GM23248 (cell line): ENCODE results near the gene CD72. TPM values are rescaled to one million over a fixed set of nuclear protein-coding genes. Genes with fewer than 3 reads are reported as not detected.

Source experiments
- DNase-seq: peaks from one replicate; pipeline ENCODE4 v3.0.0-alpha.2; 2015
- H2AFZ ChIP-seq: fragments of 200-600 bp; sonication (generic); 2 replicates; pipeline ENCODE4 v1.6.1; 2016; ENCODE audit warnings: antibody characterized with exemption
- H3F3A ChIP-seq: fragments of 200-600 bp; sonication (generic); 2 replicates; pipeline ENCODE4 v1.6.1; 2016; ENCODE audit warnings: mild to moderate bottlenecking, antibody characterized with exemption, mixed run types; ENCODE audit not compliant: insufficient read depth
- H3K27ac ChIP-seq: fragments of 200-600 bp; sonication (generic); 2 replicates; pipeline ENCODE4 v1.5.1; 2016; ENCODE audit warnings: mild to moderate bottlenecking
- H3K27me3 ChIP-seq: fragments of 200-600 bp; sonication (generic); replicated peaks from 2 replicates; pipeline ENCODE4 v1.6.1; 2016; ENCODE audit warnings: mild to moderate bottlenecking; ENCODE audit not compliant: insufficient read depth
- H3K36me3 ChIP-seq: fragments of 200-600 bp; sonication (generic); 2 replicates; pipeline ENCODE4 v1.6.1; 2016; ENCODE audit warnings: low read depth, mild to moderate bottlenecking
- H3K4me1 ChIP-seq: fragments of 200-600 bp; sonication (generic); 2 replicates; pipeline ENCODE4 v1.6.1; 2016; ENCODE audit warnings: mild to moderate bottlenecking; ENCODE audit not compliant: insufficient read depth
- H3K4me2 ChIP-seq: fragments of 200-600 bp; sonication (generic); one replicate; pipeline ENCODE4 v1.6.1; 2016; ENCODE audit warnings: mild to moderate bottlenecking; ENCODE audit not compliant: unreplicated experiment
- H3K4me3 ChIP-seq: fragments of 200-600 bp; sonication (generic); 2 replicates; pipeline ENCODE4 v1.5.1; 2016; ENCODE audit warnings: mild to moderate bottlenecking
- H3K79me2 ChIP-seq: fragments of 200-600 bp; sonication (generic); 2 replicates; pipeline ENCODE4 v1.6.1; 2016; ENCODE audit warnings: mild to moderate bottlenecking; ENCODE audit not compliant: insufficient read depth
- H3K9ac ChIP-seq: fragments of 200-600 bp; sonication (generic); 2 replicates; pipeline ENCODE4 v1.6.1; 2016; ENCODE audit warnings: mild to moderate bottlenecking
- H3K9me2 ChIP-seq: fragments of 200-600 bp; sonication (generic); 2 replicates; pipeline ENCODE4 v1.6.1; 2016; ENCODE audit warnings: mixed run types, mild to moderate bottlenecking, moderate library complexity; ENCODE audit not compliant: insufficient read depth
- H3K9me3 ChIP-seq: fragments of 200-600 bp; sonication (generic); one replicate; pipeline ENCODE4 v1.6.1; 2017; ENCODE audit warnings: low read depth
- H4K20me1 ChIP-seq: fragments of 200-600 bp; sonication (generic); 2 replicates; pipeline ENCODE4 v1.6.0; 2016; ENCODE audit not compliant: insufficient read depth
- EZH2 ChIP-seq: fragments of 200-600 bp; sonication (generic); IDR thresholded peaks from 2 replicates; pipeline ENCODE4 v1.6.1; 2018; ENCODE audit warnings: antibody characterized with exemption, mild to moderate bottlenecking; ENCODE audit not compliant: insufficient read depth, poor library complexity, severe bottlenecking
- EZH2phosphoT487 ChIP-seq: fragments of 200-600 bp; sonication (generic); IDR thresholded peaks from 2 replicates; pipeline ENCODE4 v1.6.1; 2018; ENCODE audit warnings: antibody characterized with exemption, moderate library complexity, mild to moderate bottlenecking, low read depth; ENCODE audit not compliant: insufficient read depth
- WGBS, 2 experiments: methylation state at CpG; one replicate each; pipeline ENCODE4 v1.1.6; 2015 to 2017; ENCODE audit warnings: low lambda C conversion rate in 2 of 2, low coverage in 1 of 2; ENCODE audit errors: missing lambda C conversion rate in 2 of 2; 5-methylcytosine and 5-hydroxymethylcytosine counted together
- in situ Hi-C: fragments of 300-500 bp; cut with MboI; formaldehyde crosslinking; loops from 2 replicates; pipeline ENCODE4 v1.15.0; 2020
- polyA plus RNA-seq: library from polyadenylated mRNA; unstranded; fragments of >200 nt; fragmentation: Nextera tagmentation; extraction: Ambion mirVana; gene quantifications from 2 replicates; pipeline ENCODE4 v1.2.1, GENCODE V29; 2016
- total RNA-seq: library from RNA; depleted of rRNA; stranded (reverse); fragments of >200 nt; shearing (Covaris generic); gene quantifications from 2 replicates; pipeline ENCODE4 v1.2.3, GENCODE V29; 2014

Gene CD72
- total and polyA plus RNA-seq, 2 experiments from 2014 or later = 1.6 to 3.9 TPM

DNA sequence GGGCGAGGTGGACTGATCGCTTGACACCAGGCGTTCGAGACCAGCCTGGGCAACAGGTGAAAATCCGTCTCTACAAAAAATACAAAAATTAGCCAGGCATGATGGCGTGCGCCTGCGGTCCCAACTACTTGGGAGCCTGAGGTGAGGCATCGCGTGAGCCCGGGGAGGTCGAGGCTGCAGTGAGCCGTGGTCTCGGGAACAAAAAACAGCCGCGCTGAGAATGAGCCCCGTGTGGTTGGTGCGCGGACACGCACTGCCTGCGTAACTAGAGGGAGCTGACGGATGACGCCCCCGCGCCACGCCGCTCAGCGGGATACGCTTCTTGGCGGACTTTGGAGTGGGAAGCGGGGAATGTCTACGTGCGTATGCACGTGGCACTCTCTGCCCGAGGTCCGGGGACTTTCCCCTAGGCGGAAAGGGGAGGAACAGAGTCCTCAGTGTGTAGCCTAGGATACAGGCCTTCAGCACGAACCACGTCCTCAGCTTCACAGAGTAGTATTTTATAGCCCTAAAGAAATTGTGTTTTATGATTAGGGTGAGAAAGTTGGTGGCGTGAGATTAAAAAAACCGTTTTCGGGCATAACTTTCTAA, 39.4 kb upstream of the CD72 start, which contains the start of gene RMRP:
TSS of gene RMRP (minus strand) at position 474 of the 591 bp plus-strand sequence.
- H3K4me3 ChIP-seq = peak within 1 kb of the TSS; percentile 90
- in situ Hi-C loops = no loop called here
- peaks cover 18% of the 10 kb centered on the region; the same call in 1 of the 2 replicates for H3K79me2 ChIP-seq
- peaks cover 5% of the 10 kb centered on the region; the same call in 1 of the 2 replicates for H3K36me3 ChIP-seq
- peaks cover 31% of the 10 kb centered on the region for H3F3A ChIP-seq
- H3K27me3 ChIP-seq = no peaks in the 10 kb centered on the region
- peak within 1 kb of the TSS; percentile 98 for H3K27ac ChIP-seq
- peak within 1 kb of the TSS; percentile 78 for H2AFZ ChIP-seq
- H3K9ac ChIP-seq = peak within 1 kb of the TSS; percentile 89
- H3K4me1 ChIP-seq = peaks cover 23% of the 10 kb centered on the region
- TF ChIP-seq EZH2phosphoT487 (no peak), EZH2 (no peak)
- H4K20me1 ChIP-seq = no peaks in the 10 kb centered on the region
- peak; percentile 100 for DNase-seq
- H3K9me3 ChIP-seq = no peaks in the 10 kb centered on the region
- peak within 1 kb of the TSS; percentile 97 for H3K4me2 ChIP-seq
- WGBS, 2 experiments = 1 to 2% methylated on average over 40 to 41 of the region's 42 CpGs
- H3K9me2 ChIP-seq = no peaks in the 10 kb centered on the region

DNA sequence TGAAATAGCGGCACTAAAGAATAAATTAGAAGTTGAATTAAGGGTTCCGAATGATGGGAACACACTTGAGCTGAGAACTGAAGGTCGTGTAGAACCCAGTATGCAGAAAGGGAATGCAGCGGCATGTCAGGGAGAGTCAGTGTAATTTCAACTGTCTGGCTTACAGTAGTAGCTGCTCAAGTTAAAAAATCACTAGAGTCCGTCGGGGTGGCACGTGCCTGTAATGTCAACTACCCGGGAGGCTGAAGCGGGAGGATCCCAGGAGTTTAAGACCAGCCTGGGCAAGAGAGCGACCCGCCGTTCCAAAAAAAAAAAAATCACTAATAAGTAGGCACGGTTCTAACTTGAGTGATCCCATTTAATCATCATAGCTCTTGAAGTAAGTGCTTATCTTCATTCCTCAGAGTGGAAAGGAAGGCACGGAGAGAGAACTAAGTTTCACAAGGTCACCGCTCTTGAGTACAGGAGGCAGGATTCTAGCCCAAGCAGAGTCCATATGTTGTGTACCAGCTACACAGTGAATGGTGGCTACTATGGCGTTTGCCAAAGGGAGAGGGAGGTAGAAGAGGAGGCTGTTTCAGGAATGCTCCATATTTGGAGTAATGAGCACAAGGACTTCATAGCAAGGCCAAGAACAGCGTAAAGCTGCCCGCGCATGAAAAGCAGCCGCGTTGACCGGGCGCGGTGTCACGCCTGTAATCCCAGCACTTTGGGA, 38.8 kb upstream of the CD72 start:
- DNase-seq = peak; percentile 68

DNA sequence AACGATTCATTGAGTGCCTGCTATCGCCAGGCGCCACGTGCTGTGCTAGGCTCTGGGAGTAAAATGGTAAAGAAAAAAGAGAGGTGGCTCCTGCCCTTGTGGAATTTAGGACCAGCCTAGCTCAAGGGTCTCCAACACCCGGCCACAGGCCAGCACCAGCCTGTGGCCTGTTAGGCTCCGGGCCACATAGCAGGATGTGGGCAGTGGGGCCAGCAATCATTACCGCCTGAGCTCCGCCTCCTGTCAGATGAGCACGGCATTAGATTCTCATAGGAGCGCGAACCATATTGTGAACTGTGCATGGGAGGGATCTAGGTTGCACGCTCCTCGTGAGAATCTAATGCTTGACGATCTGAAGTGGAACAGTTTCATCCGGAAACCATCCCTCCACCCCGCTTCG, 38.1 kb upstream of the CD72 start:
- in situ Hi-C loops = no loop called here
- H3K79me2 ChIP-seq = peaks cover 18% of the 10 kb centered on the region; the same call in 1 of the 2 replicates
- H3K4me3 ChIP-seq = no peak overlapping the region

More for the DNA sequence above, 38.8 kb upstream of the CD72 start:
- Histone ChIP-seq H3K36me3 (peaks cover 5% of the 10 kb centered on the region; the same call in 1 of the 2 replicates), H3K9ac (peak overlapping the region; percentile 89), H3F3A (peaks cover 35% of the 10 kb centered on the region), H2AFZ (peak overlapping the region; percentile 78), H3K27me3 (no peaks in the 10 kb centered on the region), H4K20me1 (no peaks in the 10 kb centered on the region), H3K27ac (peak overlapping the region; percentile 98), H3K4me1 (peaks cover 26% of the 10 kb centered on the region), H3K9me3 (no peaks in the 10 kb centered on the region), H3K4me3 (peak overlapping the region; percentile 61), H3K9me2 (no peaks in the 10 kb centered on the region), H3K79me2 (peaks cover 18% of the 10 kb centered on the region; the same call in 1 of the 2 replicates), H3K4me2 (peak overlapping the region; percentile 80)
- WGBS, 2 experiments = 9 to 11% methylated on average over 25 of the region's 25 CpGs
- TF ChIP-seq EZH2phosphoT487 = no peak
- no peak for TF ChIP-seq EZH2
- in situ Hi-C loops = no loop called here

DNA sequence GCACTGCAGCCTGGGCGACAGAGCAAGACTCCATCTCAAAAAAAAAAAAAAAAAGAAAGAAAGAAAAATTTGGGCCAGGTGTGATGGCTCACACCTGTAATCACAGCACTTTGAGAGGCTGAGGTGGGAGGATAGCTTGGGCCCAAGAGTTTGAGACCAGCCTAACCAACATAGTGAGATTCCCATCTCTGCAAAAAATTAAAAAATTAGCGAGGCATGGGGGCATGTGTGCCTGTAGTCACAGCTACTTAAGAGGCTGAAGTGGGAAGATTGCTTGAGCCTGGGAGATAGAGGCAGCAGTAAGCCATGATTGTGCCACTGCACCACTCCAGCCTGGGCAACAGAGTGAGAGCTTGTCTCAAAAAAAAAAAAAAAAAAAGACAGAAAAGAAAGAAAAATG, 35.4 kb upstream of the CD72 start:
- Histone ChIP-seq H3K4me2 (no peak overlapping the region), H3K36me3 (no peaks in the 10 kb centered on the region), H3K79me2 (no peaks in the 10 kb centered on the region), H3K27me3 (no peaks in the 10 kb centered on the region), H3K4me3 (no peak overlapping the region), H4K20me1 (no peaks in the 10 kb centered on the region), H3F3A (peaks cover 13% of the 10 kb centered on the region), H2AFZ (no peak overlapping the region), H3K9ac (no peak overlapping the region), H3K4me1 (peaks cover 36% of the 10 kb centered on the region), H3K9me3 (no peaks in the 10 kb centered on the region), H3K27ac (peak overlapping the region; percentile 77; the same call in 1 of the 2 replicates), H3K9me2 (no peaks in the 10 kb centered on the region)
- TF ChIP-seq EZH2 (no peak), EZH2phosphoT487 (no peak)
- in situ Hi-C loops = no loop called here
- DNase-seq = no peak
- 97 to 100% methylated on average over 2 of the region's 2 CpGs for WGBS, 2 experiments

More for the DNA sequence above, 38.1 kb upstream of the CD72 start:
- Histone ChIP-seq H3K9ac (no peak overlapping the region), H3K36me3 (peaks cover 5% of the 10 kb centered on the region; the same call in 1 of the 2 replicates), H2AFZ (peak overlapping the region; percentile 78; the same call in 1 of the 2 replicates), H3K27ac (no peak overlapping the region), H3K9me2 (no peaks in the 10 kb centered on the region), H3F3A (peaks cover 34% of the 10 kb centered on the region), H3K4me1 (peaks cover 26% of the 10 kb centered on the region), H3K27me3 (no peaks in the 10 kb centered on the region), H3K4me2 (no peak overlapping the region), H4K20me1 (no peaks in the 10 kb centered on the region), H3K9me3 (no peaks in the 10 kb centered on the region)
- WGBS, 2 experiments = 72 to 74% methylated on average over 17 of the region's 17 CpGs
- no peak for DNase-seq
- TF ChIP-seq EZH2phosphoT487 (no peak), EZH2 (no peak)
